ENCODE data around the gene GLYAT.

GRCh38 chr11:58762284-58763119 is 30.8 kb upstream of the GLYAT start:
- TF ChIP-seq, protein P1, sequence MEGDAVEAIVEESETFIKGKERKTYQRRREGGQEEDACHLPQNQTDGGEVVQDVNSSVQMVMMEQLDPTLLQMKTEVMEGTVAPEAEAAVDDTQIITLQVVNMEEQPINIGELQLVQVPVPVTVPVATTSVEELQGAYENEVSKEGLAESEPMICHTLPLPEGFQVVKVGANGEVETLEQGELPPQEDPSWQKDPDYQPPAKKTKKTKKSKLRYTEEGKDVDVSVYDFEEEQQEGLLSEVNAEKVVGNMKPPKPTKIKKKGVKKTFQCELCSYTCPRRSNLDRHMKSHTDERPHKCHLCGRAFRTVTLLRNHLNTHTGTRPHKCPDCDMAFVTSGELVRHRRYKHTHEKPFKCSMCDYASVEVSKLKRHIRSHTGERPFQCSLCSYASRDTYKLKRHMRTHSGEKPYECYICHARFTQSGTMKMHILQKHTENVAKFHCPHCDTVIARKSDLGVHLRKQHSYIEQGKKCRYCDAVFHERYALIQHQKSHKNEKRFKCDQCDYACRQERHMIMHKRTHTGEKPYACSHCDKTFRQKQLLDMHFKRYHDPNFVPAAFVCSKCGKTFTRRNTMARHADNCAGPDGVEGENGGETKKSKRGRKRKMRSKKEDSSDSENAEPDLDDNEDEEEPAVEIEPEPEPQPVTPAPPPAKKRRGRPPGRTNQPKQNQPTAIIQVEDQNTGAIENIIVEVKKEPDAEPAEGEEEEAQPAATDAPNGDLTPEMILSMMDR (conservative IDR thresholded peaks at IDR 0.05 in 1 of 2, IDR thresholded peaks at IDR 0.05 in 1 of 2; ENCODE audit: low read depth in 1 of 2, low read length in 2 of 2): no peak
- no peak for TF ChIP-seq EZH2 (IDR thresholded peaks at IDR 0.05; ENCODE audit: low read length, missing control alignments)
